CD4-positive, alpha-beta T cell treated with Interleukin-15 for 1 hour (primary cell): ENCODE measurements around the gene SHISAL1.

Experiments
- DNase-seq: peaks from one replicate; pipeline ENCODE4 v3.0.0-alpha.2; 2020

The SHISAL1 gene

GRCh38 chr22:44312766-44313165, at the start of gene SHISAL1:
SHISAL1 (minus strand) TSS chr22:44312951; CDS start chr22:44300945, 12,006 bp downstream.
- DNase-seq = no peak

- DNase-seq = no peak
Observed at GRCh38 chr22:44361391-44362126, 48.8 kb upstream of the SHISAL1 start.

GRCh38 chr22:44360668-44361381, 48.1 kb upstream of the SHISAL1 start:
- no peak for DNase-seq

- DNase-seq = no peak
Observed at GRCh38 chr22:44360306-44360667, 47.5 kb upstream of the SHISAL1 start.

GRCh38 chr22:44359496-44360110, 46.9 kb upstream of the SHISAL1 start:
- no peak for DNase-seq

- DNase-seq = no peak
Observed at GRCh38 chr22:44358709-44359440, 46.1 kb upstream of the SHISAL1 start.

- DNase-seq = no peak
Observed at GRCh38 chr22:44357966-44358465, 45.3 kb upstream of the SHISAL1 start.

GRCh38 chr22:44357296-44357965, 44.7 kb upstream of the SHISAL1 start:
- DNase-seq = no peak

GRCh38 chr22:44355716-44356070, 42.9 kb upstream of the SHISAL1 start:
- no peak for DNase-seq

GRCh38 chr22:44354288-44354687, 41.5 kb upstream of the SHISAL1 start:
- no peak for DNase-seq

- DNase-seq = no peak
Observed at GRCh38 chr22:44353041-44353440, 40.3 kb upstream of the SHISAL1 start.

GRCh38 chr22:44352378-44353035, 39.8 kb upstream of the SHISAL1 start:
- DNase-seq = no peak

GRCh38 chr22:44351685-44352377, 39.1 kb upstream of the SHISAL1 start:
- no peak for DNase-seq

GRCh38 chr22:44351037-44351436, 38.3 kb upstream of the SHISAL1 start:
- no peak for DNase-seq

- DNase-seq = no peak
Observed at GRCh38 chr22:44349594-44349993, 36.8 kb upstream of the SHISAL1 start.

GRCh38 chr22:44348971-44349560, 36.3 kb upstream of the SHISAL1 start:
- no peak for DNase-seq

- no peak for DNase-seq
Observed at GRCh38 chr22:44347549-44347948, 34.8 kb upstream of the SHISAL1 start.

GRCh38 chr22:44347080-44347479, 34.3 kb upstream of the SHISAL1 start:
- no peak for DNase-seq

- DNase-seq = no peak
Observed at GRCh38 chr22:44345872-44346271, 33.1 kb upstream of the SHISAL1 start.

- no peak for DNase-seq
Observed at GRCh38 chr22:44344407-44344806, 31.7 kb upstream of the SHISAL1 start.

- DNase-seq = no peak
Observed at GRCh38 chr22:44342347-44342956, 29.7 kb upstream of the SHISAL1 start.
